H9 (cell line): Measurements from ENCODE around the gene STAG2. TPM values are rescaled to one million over a fixed set of nuclear protein-coding genes. Genes with fewer than 3 reads are reported as not detected.
A peak's percentile ranks its signal among the peaks of the same experiment; 100 is the strongest.

ENCODE experiments used
- DNase-seq: peaks from one replicate; pipeline ENCODE4 v3.0.0-alpha.2; 2017
- H2AFZ ChIP-seq: one replicate; pipeline ENCODE4 v1.6.1; 2013; ENCODE audit warnings: mild to moderate bottlenecking, low read length, control low read depth, moderate library complexity
- H2AK5ac ChIP-seq: 2 replicates; pipeline ENCODE4 v1.6.1; 2013; ENCODE audit warnings: low read length, control low read depth, mixed read lengths; ENCODE audit not compliant: insufficient read length
- H2BK120ac ChIP-seq: one replicate; pipeline ENCODE4 v1.6.1; 2013; ENCODE audit warnings: low read depth, mild to moderate bottlenecking, low read length, control low read depth, inconsistent platforms; ENCODE audit not compliant: poor library complexity, severe bottlenecking
- H2BK12ac ChIP-seq: 2 replicates; pipeline ENCODE4 v1.6.1; 2013; ENCODE audit warnings: low read length, control low read depth, mixed read lengths, low read depth; ENCODE audit not compliant: insufficient read length
- H2BK15ac ChIP-seq: 2 replicates; pipeline ENCODE4 v1.6.1; 2013; ENCODE audit warnings: low read depth, low read length, control low read depth
- H2BK20ac ChIP-seq: one replicate; pipeline ENCODE4 v1.6.1; 2013; ENCODE audit warnings: low read depth, mild to moderate bottlenecking, low read length, control low read depth, inconsistent platforms; ENCODE audit not compliant: poor library complexity, severe bottlenecking
- H2BK5ac ChIP-seq: 2 replicates; pipeline ENCODE4 v1.6.1; 2013; ENCODE audit warnings: low read length, control low read depth, mixed read lengths; ENCODE audit not compliant: insufficient read length
- H3K14ac ChIP-seq: 2 replicates; pipeline ENCODE4 v1.6.1; 2013; ENCODE audit warnings: low read length, control low read depth; ENCODE audit not compliant: insufficient read depth
- H3K18ac ChIP-seq: 2 replicates; pipeline ENCODE4 v1.6.1; 2013; ENCODE audit warnings: low read depth, mild to moderate bottlenecking, mixed read lengths, low read length, control low read depth; ENCODE audit not compliant: insufficient read length
- H3K23ac ChIP-seq: 2 replicates; pipeline ENCODE4 v1.6.1; 2013; ENCODE audit warnings: low read length, control low read depth, mixed read lengths, low read depth; ENCODE audit not compliant: insufficient read length
- H3K23me2 ChIP-seq: 2 replicates; pipeline ENCODE4 v1.6.1; 2013; ENCODE audit warnings: low read depth, mild to moderate bottlenecking, mixed read lengths, low read length, control low read depth; ENCODE audit not compliant: insufficient read length, poor library complexity, severe bottlenecking
- H3K27ac ChIP-seq: 2 replicates; pipeline ENCODE4 v1.5.1; 2013; ENCODE audit warnings: low read length, control low read depth, mixed read lengths, low read depth; ENCODE audit not compliant: insufficient read length
- H3K27me3 ChIP-seq: 2 replicates; pipeline ENCODE4 v1.6.1; 2013; ENCODE audit warnings: low read length, control low read depth, inconsistent platforms; ENCODE audit not compliant: insufficient read depth
- H3K4ac ChIP-seq: 2 replicates; pipeline ENCODE4 v1.6.1; 2013; ENCODE audit warnings: low read depth, mild to moderate bottlenecking, control low read depth, inconsistent platforms, low read length, moderate library complexity
- H3K4me1 ChIP-seq: 2 replicates; pipeline ENCODE4 v1.6.1; 2013; ENCODE audit warnings: low read length, control low read depth, inconsistent platforms; ENCODE audit not compliant: insufficient read depth
- H3K4me2 ChIP-seq: 2 replicates; pipeline ENCODE4 v1.6.1; 2013; ENCODE audit warnings: low read length, control low read depth, mixed read lengths; ENCODE audit not compliant: insufficient read length, insufficient read depth
- H3K56ac ChIP-seq: 2 replicates; pipeline ENCODE4 v1.6.1; 2013; ENCODE audit warnings: low read depth, mild to moderate bottlenecking, mixed read lengths, low read length, control low read depth; ENCODE audit not compliant: insufficient read length
- H3K79me1 ChIP-seq: 2 replicates; pipeline ENCODE4 v1.6.1; 2013; ENCODE audit warnings: low read depth, mild to moderate bottlenecking, moderate library complexity, low read length, control low read depth, inconsistent platforms; ENCODE audit not compliant: insufficient read depth, poor library complexity, severe bottlenecking
- H3K79me2 ChIP-seq: 2 replicates; pipeline ENCODE4 v1.6.1; 2013; ENCODE audit warnings: low read length, control low read depth, inconsistent platforms; ENCODE audit not compliant: insufficient read depth
- H3K9ac ChIP-seq: 2 replicates; pipeline ENCODE4 v1.6.1; 2013; ENCODE audit warnings: low read length, control low read depth, mixed read lengths; ENCODE audit not compliant: insufficient read length; ENCODE audit errors: extremely low read depth
- H3K9me3 ChIP-seq: one replicate; pipeline ENCODE4 v1.6.1; 2013; ENCODE audit warnings: low read depth, low read length, inconsistent platforms; ENCODE audit not compliant: control insufficient read depth
- H3T11ph ChIP-seq: one replicate; pipeline ENCODE4 v1.6.1; 2013; ENCODE audit warnings: mild to moderate bottlenecking, low read length, control low read depth, inconsistent platforms
- H4K20me1 ChIP-seq: one replicate; pipeline ENCODE4 v1.6.1; 2013; ENCODE audit not compliant: control insufficient read depth, insufficient read length, insufficient read depth
- H4K5ac ChIP-seq: 2 replicates; pipeline ENCODE4 v1.6.1; 2013; ENCODE audit warnings: low read depth, mild to moderate bottlenecking, mixed read lengths, low read length, control low read depth; ENCODE audit not compliant: insufficient read length
- H4K8ac ChIP-seq: replicated peaks from 2 replicates; pipeline ENCODE4 v1.6.1; 2013; ENCODE audit warnings: low read length, control low read depth, mixed read lengths, low read depth; ENCODE audit not compliant: insufficient read length
- H4K91ac ChIP-seq: 2 replicates; pipeline ENCODE4 v1.6.1; 2013; ENCODE audit warnings: low read depth, mild to moderate bottlenecking, moderate library complexity, mixed read lengths, low read length, control low read depth; ENCODE audit not compliant: insufficient read length
- H3K27ac Mint-ChIP-seq, 3 experiments: 2 replicates in 2 of 3; 3 replicates in 1 of 3; pipeline ENCODE4 v1.8.0; 2020 to 2021; ENCODE audit warnings: mixed read lengths in 3 of 3, mild to moderate bottlenecking in 1 of 3, moderate library complexity in 1 of 3
- H3K27me3 Mint-ChIP-seq: 2 replicates; pipeline ENCODE4 v1.8.0; 2021; ENCODE audit warnings: low read depth, mild to moderate bottlenecking, moderate library complexity, mixed read lengths
- H3K36me3 Mint-ChIP-seq, 3 experiments: 2 replicates in 2 of 3; 3 replicates in 1 of 3; pipeline ENCODE4 v1.8.0; 2020 to 2021; ENCODE audit warnings: low read depth in 3 of 3, mixed read lengths in 3 of 3; ENCODE audit not compliant: insufficient read depth in 1 of 3
- H3K4me1 Mint-ChIP-seq, 2 experiments: 2 replicates each; pipeline ENCODE4 v1.8.0; 2020; ENCODE audit warnings: mixed read lengths in 2 of 2
- H3K4me3 Mint-ChIP-seq, 2 experiments: 2 replicates in 1 of 2; 3 replicates in 1 of 2; pipeline ENCODE4 v1.8.0; 2020 to 2021; ENCODE audit warnings: mild to moderate bottlenecking in 2 of 2, mixed read lengths in 2 of 2, moderate library complexity in 1 of 2
- H3K9me3 Mint-ChIP-seq, 2 experiments: 2 replicates in 1 of 2; 3 replicates in 1 of 2; pipeline ENCODE4 v1.8.0; 2020; ENCODE audit warnings: mild to moderate bottlenecking in 2 of 2, mixed read lengths in 2 of 2, moderate library complexity in 1 of 2
- WGBS: extraction: QIAGEN DNeasy Blood & Tissue Kit; methylation state at CpG from one replicate; pipeline ENCODE4 v1.1.7; 2013; ENCODE audit warnings: missing lambda C conversion rate, low lambda C conversion rate, mixed read lengths; ENCODE audit not compliant: insufficient read length; ENCODE audit errors: extremely low coverage; 5-methylcytosine and 5-hydroxymethylcytosine counted together
- total RNA-seq: library from RNA; stranded (reverse); gene quantifications from 2 replicates; pipeline ENCODE4 v1.2.1, GENCODE V29; 2021
- TF ChIP-seq, protein P1 (sequence below): fragments of 200-600 bp; sonication (generic); conservative IDR thresholded peaks from 3 replicates; pipeline ENCODE4 v1.8.0; 2021; ENCODE audit warnings: antibody characterized with exemption, mild to moderate bottlenecking

STAG2 gene
- total RNA-seq, 1 experiment from 2014 or later: 81.6 TPM

DNA sequence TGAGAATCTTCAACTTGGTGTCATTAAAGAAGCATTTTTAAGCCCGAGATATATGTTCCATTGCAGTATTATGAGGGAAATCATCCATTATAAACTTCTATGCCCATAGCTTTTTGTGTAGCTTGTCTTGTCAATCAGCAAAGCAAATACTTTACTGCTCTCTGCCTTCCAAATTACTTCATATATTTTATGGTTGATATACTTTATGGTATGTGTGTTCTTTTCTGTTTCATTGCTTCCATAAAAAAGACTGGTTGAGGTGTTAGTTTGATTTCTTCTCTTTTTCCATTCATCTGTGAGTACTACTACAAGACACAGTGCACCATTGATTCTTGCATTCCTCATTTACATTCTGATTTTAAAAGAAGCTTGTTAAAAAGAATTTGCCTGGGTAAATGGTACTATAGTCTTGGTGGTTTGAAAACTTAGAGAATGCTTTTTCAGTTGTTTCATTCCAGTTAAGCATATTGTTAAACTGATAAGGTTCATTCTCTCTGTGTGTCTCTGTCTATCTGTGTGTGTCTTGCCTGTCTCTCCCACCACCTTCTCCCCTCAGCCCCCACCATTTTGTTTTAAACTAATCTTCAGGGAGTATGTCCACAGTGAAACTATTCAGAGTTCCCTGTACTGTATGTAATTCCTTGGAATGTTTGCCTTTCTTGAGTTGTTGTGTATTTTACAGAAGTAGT, 27.1 kb downstream of the STAG2 start:
- no peak overlapping the region for H3K18ac ChIP-seq
- Mint-ChIP-seq H3K4me3 (no peak overlapping the region), H3K9me3 (peaks cover 2 to 36% of the 10 kb centered on the region in 2 experiments; a peak in 4 of 5 replicates), H3K4me1 (peaks cover 2 to 18% of the 10 kb centered on the region in 2 experiments; a peak in 3 of 4 replicates), H3K36me3 (peaks cover 0 to 2% (median 0%) of the 10 kb centered on the region in 3 experiments; a peak in 4 of 7 replicates), H3K27ac (peak overlapping the region; percentile 9 to 52 (median 42); a peak in 2 of 7 replicates), H3K27me3 (no peaks in the 10 kb centered on the region)
- H3K4me1 ChIP-seq: no peaks in the 10 kb centered on the region
- no peak overlapping the region for H2AFZ ChIP-seq
- H2BK20ac ChIP-seq: no peak overlapping the region
- H2BK15ac ChIP-seq: no peak overlapping the region
- H3K27ac ChIP-seq: no peak overlapping the region
- no peak for DNase-seq
- no peaks in the 10 kb centered on the region for H3K79me1 ChIP-seq
- H4K5ac ChIP-seq: no peak overlapping the region
- no peaks in the 10 kb centered on the region for H3K23me2 ChIP-seq
- no peak overlapping the region for H2AK5ac ChIP-seq
- H3K23ac ChIP-seq: no peak overlapping the region
- H3K27me3 ChIP-seq: no peaks in the 10 kb centered on the region
- H4K91ac ChIP-seq: no peak overlapping the region
- H2BK12ac ChIP-seq: no peak overlapping the region
- H3K4ac ChIP-seq: no peak overlapping the region
- no peak overlapping the region for H4K8ac ChIP-seq
- H3K56ac ChIP-seq: no peak overlapping the region
- no peaks in the 10 kb centered on the region for H4K20me1 ChIP-seq
- H3K9me3 ChIP-seq: peaks cover 5% of the 10 kb centered on the region
- H2BK5ac ChIP-seq: no peak overlapping the region
- no peak overlapping the region for H3K14ac ChIP-seq
- H3K4me2 ChIP-seq: no peak overlapping the region
- H2BK120ac ChIP-seq: no peak overlapping the region
- no peak overlapping the region for H3K9ac ChIP-seq
- peaks cover 13% of the 10 kb centered on the region; the same call in 1 of the 2 replicates for H3K79me2 ChIP-seq
- no peak overlapping the region for H3T11ph ChIP-seq
- TF ChIP-seq, protein P1, sequence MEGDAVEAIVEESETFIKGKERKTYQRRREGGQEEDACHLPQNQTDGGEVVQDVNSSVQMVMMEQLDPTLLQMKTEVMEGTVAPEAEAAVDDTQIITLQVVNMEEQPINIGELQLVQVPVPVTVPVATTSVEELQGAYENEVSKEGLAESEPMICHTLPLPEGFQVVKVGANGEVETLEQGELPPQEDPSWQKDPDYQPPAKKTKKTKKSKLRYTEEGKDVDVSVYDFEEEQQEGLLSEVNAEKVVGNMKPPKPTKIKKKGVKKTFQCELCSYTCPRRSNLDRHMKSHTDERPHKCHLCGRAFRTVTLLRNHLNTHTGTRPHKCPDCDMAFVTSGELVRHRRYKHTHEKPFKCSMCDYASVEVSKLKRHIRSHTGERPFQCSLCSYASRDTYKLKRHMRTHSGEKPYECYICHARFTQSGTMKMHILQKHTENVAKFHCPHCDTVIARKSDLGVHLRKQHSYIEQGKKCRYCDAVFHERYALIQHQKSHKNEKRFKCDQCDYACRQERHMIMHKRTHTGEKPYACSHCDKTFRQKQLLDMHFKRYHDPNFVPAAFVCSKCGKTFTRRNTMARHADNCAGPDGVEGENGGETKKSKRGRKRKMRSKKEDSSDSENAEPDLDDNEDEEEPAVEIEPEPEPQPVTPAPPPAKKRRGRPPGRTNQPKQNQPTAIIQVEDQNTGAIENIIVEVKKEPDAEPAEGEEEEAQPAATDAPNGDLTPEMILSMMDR: no peak
- WGBS: no CpG with 5 or more reads among the region's 1 CpG
